Cardiac muscle cell (in vitro differentiated cells and primary cell): ENCODE measurements around the gene VAV1. TPM values are rescaled to one million over a fixed set of nuclear protein-coding genes. Genes with fewer than 3 reads are reported as not detected.

Experiments
- DNase-seq, 2 donors: peaks; one replicate each; pipeline versions ENCODE4 v3.0.0 to v3.0.0-alpha.2; 2010 to 2017; ENCODE audit warnings: low read depth in 1 of 2, low spot score in 1 of 2
- H3K27ac ChIP-seq: fragments of 200-600 bp; sonication (generic); 2 replicates; pipeline ENCODE4 v1.5.1; 2016
- H3K27me3 ChIP-seq: fragments of 200-600 bp; sonication (generic); 2 replicates; pipeline ENCODE4 v1.6.0; 2016; ENCODE audit warnings: control low read depth
- H3K36me3 ChIP-seq: fragments of 200-600 bp; sonication (generic); 2 replicates; pipeline ENCODE4 v1.5.1; 2016; ENCODE audit warnings: control low read depth
- H3K4me1 ChIP-seq: fragments of 200-600 bp; sonication (generic); 2 replicates; pipeline ENCODE4 v1.8.1; 2017; ENCODE audit warnings: low read depth, mild to moderate bottlenecking, mixed run types
- H3K4me3 ChIP-seq: fragments of 200-600 bp; sonication (generic); 2 replicates; pipeline ENCODE4 v1.5.1; 2016; ENCODE audit warnings: mild to moderate bottlenecking
- H3K9me3 ChIP-seq: fragments of 200-600 bp; sonication (generic); 2 replicates; pipeline ENCODE4 v1.5.1; 2017; ENCODE audit warnings: low read depth, mild to moderate bottlenecking, control low read depth
- polyA plus RNA-seq: library from polyadenylated mRNA; unstranded; fragments of >200 nt; fragmentation: Nextera tagmentation; extraction: Ambion mirVana; gene quantifications from 2 replicates; pipeline ENCODE4 v1.2.1, GENCODE V29; 2016
- total RNA-seq: library from RNA; depleted of rRNA; stranded (reverse); fragments of >200 nt; gene quantifications from 2 replicates; pipeline ENCODE4 v1.2.3, GENCODE V29; 2016
- TF ChIP-seq, protein P1 (sequence below): IDR thresholded peaks from 2 replicates; pipeline ENCODE4 v1.5.1; 2012; ENCODE audit warnings: low read depth, mild to moderate bottlenecking, low read length

The VAV1 gene, protein sequence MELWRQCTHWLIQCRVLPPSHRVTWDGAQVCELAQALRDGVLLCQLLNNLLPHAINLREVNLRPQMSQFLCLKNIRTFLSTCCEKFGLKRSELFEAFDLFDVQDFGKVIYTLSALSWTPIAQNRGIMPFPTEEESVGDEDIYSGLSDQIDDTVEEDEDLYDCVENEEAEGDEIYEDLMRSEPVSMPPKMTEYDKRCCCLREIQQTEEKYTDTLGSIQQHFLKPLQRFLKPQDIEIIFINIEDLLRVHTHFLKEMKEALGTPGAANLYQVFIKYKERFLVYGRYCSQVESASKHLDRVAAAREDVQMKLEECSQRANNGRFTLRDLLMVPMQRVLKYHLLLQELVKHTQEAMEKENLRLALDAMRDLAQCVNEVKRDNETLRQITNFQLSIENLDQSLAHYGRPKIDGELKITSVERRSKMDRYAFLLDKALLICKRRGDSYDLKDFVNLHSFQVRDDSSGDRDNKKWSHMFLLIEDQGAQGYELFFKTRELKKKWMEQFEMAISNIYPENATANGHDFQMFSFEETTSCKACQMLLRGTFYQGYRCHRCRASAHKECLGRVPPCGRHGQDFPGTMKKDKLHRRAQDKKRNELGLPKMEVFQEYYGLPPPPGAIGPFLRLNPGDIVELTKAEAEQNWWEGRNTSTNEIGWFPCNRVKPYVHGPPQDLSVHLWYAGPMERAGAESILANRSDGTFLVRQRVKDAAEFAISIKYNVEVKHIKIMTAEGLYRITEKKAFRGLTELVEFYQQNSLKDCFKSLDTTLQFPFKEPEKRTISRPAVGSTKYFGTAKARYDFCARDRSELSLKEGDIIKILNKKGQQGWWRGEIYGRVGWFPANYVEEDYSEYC
- total RNA-seq (not detected in 2 replicates), polyA plus RNA-seq (not detected in 2 replicates)

DNA sequence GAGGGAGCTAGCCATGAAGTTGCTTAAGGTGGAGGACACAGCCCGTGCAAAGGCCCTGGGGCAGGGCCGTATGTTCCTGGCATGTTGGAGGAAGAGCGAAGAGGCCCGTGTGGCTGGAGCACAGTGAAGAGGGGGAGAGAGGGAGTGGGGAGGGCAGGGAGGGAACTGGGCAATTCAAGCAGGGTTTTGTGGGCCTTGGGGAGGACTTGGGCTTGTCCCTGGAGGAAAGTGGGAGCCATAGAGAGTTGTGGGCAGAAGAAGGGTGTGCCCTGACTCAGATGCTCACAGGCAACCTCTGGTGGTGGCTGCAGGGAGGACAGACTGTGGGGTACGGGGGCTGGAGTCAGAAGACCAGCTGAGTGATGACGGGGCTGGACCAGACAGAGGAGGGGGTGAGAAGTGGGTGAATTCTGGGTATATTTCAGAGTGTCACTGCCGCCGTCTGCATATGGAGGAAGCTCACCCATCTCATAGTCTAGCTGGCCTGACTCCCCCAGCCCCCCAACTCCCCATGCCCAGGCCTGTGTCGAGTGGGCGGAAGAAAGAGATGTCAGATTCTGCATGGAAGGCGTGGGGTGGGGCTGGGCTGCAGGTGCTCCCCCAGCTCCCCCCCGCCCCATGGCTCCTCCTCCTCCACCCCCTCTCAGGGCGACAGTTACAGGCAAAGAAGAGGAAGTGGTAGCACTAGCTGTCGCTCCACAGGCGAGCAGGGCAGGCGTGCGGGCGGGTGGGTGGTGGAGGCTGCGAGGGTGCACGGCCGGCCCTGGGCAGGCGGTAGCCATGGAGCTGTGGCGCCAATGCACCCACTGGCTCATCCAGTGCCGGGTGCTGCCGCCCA is at the start of gene VAV1:
Gene VAV1, plus strand, starts transcription at position 681 of the 838 bp plus-strand sequence. Its CDS starts 100 bp downstream, at position 781.
- H3K27me3 ChIP-seq = peaks cover under 1% of the 10 kb centered on the region
- no peak within 1 kb of the TSS for H3K4me3 ChIP-seq
- no peak for DNase-seq
- no peaks in the 10 kb centered on the region for H3K36me3 ChIP-seq
- no peak within 1 kb of the TSS for H3K27ac ChIP-seq
- TF ChIP-seq, protein P1, sequence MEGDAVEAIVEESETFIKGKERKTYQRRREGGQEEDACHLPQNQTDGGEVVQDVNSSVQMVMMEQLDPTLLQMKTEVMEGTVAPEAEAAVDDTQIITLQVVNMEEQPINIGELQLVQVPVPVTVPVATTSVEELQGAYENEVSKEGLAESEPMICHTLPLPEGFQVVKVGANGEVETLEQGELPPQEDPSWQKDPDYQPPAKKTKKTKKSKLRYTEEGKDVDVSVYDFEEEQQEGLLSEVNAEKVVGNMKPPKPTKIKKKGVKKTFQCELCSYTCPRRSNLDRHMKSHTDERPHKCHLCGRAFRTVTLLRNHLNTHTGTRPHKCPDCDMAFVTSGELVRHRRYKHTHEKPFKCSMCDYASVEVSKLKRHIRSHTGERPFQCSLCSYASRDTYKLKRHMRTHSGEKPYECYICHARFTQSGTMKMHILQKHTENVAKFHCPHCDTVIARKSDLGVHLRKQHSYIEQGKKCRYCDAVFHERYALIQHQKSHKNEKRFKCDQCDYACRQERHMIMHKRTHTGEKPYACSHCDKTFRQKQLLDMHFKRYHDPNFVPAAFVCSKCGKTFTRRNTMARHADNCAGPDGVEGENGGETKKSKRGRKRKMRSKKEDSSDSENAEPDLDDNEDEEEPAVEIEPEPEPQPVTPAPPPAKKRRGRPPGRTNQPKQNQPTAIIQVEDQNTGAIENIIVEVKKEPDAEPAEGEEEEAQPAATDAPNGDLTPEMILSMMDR = no peak
- no peaks in the 10 kb centered on the region for H3K9me3 ChIP-seq
- no peaks in the 10 kb centered on the region for H3K4me1 ChIP-seq

DNA sequence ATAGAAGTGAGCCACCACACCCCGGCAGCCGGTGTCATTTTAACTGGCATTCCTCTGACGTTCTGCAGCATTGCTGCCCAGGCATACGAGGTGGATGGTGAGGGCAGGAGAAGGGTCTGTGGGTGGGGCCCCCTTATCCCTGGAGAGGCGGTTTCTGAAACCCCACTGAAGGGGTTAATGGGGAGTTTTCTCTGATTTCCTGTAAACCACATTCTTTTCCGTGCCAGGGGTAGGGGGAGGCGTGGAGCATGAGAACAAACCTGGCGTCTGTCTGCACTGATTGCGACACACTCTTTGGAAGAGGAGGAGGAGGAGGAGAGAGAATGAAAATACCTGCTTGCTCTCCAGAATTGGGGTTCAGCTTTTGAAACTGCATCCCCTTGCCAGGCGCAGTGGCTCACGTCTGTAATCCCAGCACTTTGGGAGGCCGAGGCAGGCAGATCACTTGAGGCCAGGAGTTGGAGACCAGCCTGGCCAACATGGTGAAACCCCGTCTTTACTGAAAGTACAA is 49.3 kb upstream of the VAV1 start:
- Histone ChIP-seq H3K4me3 (no peak overlapping the region), H3K4me1 (no peaks in the 10 kb centered on the region), H3K36me3 (no peaks in the 10 kb centered on the region), H3K27me3 (no peaks in the 10 kb centered on the region), H3K9me3 (no peaks in the 10 kb centered on the region), H3K27ac (no peak overlapping the region)
- TF ChIP-seq, protein P1 = no peak
- DNase-seq = peak in 1 of 2 donors; percentile 87

DNA sequence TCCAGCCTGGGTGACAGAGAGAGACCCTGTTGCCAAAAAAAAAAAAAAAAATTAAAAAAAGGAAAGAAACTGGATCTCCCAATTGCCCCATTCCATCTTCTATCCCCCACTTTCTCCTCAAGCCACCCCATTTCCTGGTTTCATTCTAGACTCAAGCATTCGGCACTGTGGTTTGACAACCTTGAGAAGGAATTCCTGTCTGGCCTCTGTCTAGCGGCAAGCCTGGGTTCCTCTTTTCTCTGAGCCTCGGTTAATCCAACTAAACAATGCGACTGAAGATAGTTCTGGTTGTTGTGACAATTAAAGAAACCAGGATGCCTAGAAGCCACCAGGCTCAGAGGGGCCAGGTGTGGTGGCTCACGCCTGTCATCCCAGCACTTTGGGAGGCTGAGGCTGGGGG is 48.8 kb upstream of the VAV1 start:
- peak in 1 of 2 donors; percentile 57 for DNase-seq
- Histone ChIP-seq H3K4me3 (no peak overlapping the region), H3K4me1 (no peaks in the 10 kb centered on the region), H3K27me3 (no peaks in the 10 kb centered on the region), H3K9me3 (no peaks in the 10 kb centered on the region), H3K27ac (no peak overlapping the region), H3K36me3 (no peaks in the 10 kb centered on the region)
- TF ChIP-seq, protein P1 = no peak

DNA sequence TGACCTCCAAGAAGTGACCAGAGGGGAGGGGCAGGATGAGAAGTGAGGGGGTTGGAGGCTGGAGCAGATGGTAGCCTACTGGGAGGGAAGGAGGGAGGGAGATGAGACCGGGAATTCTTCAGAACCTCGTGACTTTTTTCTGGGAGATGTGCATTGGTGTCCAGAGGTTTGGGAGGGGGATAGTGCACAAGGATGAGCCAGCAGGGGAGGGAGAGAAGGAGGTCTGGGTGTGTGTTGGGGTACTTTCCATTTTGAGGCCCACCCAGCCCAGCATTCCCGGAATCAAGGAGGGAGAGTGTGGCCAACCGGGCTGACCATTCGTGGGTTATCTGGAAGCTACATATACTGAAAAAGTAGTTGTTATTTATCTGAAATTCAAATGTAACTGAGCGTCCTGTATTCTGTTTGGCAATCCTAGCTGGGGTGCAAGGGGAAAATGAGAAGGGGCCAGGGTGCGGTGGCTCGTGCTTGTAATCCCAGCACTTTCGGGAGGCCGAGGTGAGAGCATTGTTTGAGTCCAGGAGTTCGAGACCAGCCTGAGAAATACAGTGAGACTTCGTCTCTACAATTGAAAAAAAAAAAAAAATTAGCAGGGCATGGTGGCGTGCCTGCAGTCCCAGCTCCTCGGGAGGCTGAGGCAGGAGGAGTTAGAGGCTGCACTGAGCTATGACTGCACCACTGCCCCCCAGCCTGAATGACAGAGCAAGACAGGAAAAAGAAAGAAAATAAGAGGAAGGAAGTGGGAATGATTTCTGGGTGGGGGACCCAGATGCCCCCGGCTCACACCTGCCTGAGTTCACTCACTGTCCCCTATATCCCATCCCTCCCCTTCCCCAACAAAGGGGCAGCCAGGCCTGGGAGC is 47.6 kb upstream of the VAV1 start:
- Histone ChIP-seq H3K27me3 (no peaks in the 10 kb centered on the region), H3K4me3 (no peak overlapping the region), H3K4me1 (no peaks in the 10 kb centered on the region), H3K36me3 (no peaks in the 10 kb centered on the region), H3K9me3 (no peaks in the 10 kb centered on the region), H3K27ac (no peak overlapping the region)
- TF ChIP-seq, protein P1 = no peak
- DNase-seq = no peak
